AG09319 (cell line): ENCODE results near the gene CEP162.
A peak's percentile ranks its signal among the peaks of the same experiment; 100 is the strongest.
"Not testable (repeated sequence)": the region's sequence is repeated elsewhere in the genome, so short reads cannot be mapped to it uniquely, and the experiment has no call there.

Experiments used
- DNase-seq: peaks from one replicate; pipeline ENCODE4 v3.0.0-alpha.2; 2010; ENCODE audit warnings: low read depth; ENCODE audit errors: extremely low read depth
- TF ChIP-seq, protein P1 (sequence below): IDR thresholded peaks from 2 replicates; pipeline ENCODE4 v1.5.1; 2011; ENCODE audit warnings: low read depth, mild to moderate bottlenecking, inconsistent platforms, low read length, moderate library complexity

Gene CEP162

GRCh38 chr6:84172080-84172479 lies 55.4 kb downstream of the CEP162 start:
- DNase-seq = no peak
- TF ChIP-seq, protein P1, sequence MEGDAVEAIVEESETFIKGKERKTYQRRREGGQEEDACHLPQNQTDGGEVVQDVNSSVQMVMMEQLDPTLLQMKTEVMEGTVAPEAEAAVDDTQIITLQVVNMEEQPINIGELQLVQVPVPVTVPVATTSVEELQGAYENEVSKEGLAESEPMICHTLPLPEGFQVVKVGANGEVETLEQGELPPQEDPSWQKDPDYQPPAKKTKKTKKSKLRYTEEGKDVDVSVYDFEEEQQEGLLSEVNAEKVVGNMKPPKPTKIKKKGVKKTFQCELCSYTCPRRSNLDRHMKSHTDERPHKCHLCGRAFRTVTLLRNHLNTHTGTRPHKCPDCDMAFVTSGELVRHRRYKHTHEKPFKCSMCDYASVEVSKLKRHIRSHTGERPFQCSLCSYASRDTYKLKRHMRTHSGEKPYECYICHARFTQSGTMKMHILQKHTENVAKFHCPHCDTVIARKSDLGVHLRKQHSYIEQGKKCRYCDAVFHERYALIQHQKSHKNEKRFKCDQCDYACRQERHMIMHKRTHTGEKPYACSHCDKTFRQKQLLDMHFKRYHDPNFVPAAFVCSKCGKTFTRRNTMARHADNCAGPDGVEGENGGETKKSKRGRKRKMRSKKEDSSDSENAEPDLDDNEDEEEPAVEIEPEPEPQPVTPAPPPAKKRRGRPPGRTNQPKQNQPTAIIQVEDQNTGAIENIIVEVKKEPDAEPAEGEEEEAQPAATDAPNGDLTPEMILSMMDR = no peak

GRCh38 chr6:84167457-84167856 lies 60.0 kb downstream of the CEP162 start:
- DNase-seq = no peak
- TF ChIP-seq, protein P1 = no peak

DNA sequence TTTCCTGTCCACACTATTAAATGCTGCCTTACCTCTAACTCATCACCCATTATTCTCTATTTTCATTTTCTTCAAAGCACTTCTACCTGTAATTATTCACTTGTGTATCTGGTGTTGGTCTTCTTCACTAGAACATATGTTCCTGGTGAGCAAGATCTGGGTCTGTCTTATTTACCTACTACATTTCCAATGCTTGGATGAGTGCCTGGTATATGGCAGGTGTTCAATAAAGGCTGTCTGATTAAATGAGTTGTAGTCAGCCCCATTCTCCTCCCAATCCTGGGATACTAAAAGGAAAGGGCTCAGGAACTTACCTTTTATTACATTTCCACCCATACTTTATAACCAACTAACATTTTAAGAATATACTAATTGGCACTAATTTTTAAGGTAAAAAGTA lies 61.0 kb downstream of the CEP162 start:
- DNase-seq = no peak
- TF ChIP-seq, protein P1 = no peak

GRCh38 chr6:84164328-84164727 lies 63.1 kb downstream of the CEP162 start:
- DNase-seq = not testable (repeated sequence)

- TF ChIP-seq, protein P1 = no peak
- no peak for DNase-seq
Measured at GRCh38 chr6:84161190-84161589, 66.3 kb downstream of the CEP162 start.

DNA sequence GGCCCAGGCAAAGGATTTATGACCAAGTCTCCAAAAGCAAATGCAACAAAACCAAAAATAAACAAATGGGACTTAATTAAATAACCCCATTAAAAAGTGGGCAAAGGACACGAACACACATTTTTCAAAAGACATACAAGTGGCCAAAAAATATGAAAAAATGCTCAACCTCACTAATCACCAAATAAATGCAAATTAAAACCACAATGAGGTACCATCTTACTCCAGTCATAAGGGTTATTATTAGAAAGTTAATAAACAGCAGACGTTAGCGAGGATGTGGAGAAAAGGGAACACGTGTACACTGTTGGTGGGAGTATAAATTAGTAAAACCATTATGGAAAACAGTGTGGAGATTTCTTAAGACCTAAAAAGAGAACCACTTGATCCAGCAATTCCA lies 71.1 kb downstream of the CEP162 start:
- TF ChIP-seq, protein P1 = no peak

GRCh38 chr6:84151669-84152068 lies 75.8 kb downstream of the CEP162 start:
- TF ChIP-seq, protein P1 = no peak

More for the DNA sequence above, 71.1 kb downstream of the CEP162 start:
- no peak for DNase-seq

GRCh38 chr6:84150705-84151104 lies 76.7 kb downstream of the CEP162 start:
- DNase-seq = peak; percentile 79
- TF ChIP-seq, protein P1 = no peak

More at GRCh38 chr6:84151669-84152068, 75.8 kb downstream of the CEP162 start:
- DNase-seq = no peak
